Stimulated activated memory B cell treated with anti-CD40 and anti-IgM and Interleukin-4, amounts not matched to agents 10 μg/mL and 1 μg/mL and 100 μg/mL, for 72 hours (primary cell): Measurements from ENCODE around the gene ABHD12B.

Source experiments
- ATAC-seq: fragments of 150-1000 bp; cut with Tn5 transposase; 2 replicates; pipeline ENCODE4 v1.10.0; 2021
- H3K27ac Mint-ChIP-seq: one replicate; pipeline ENCODE4 v1.8.0; 2022; ENCODE audit warnings: mild to moderate bottlenecking, mixed read lengths
- H3K27me3 Mint-ChIP-seq: one replicate; pipeline ENCODE4 v1.8.0; 2022; ENCODE audit warnings: mixed read lengths
- H3K36me3 Mint-ChIP-seq: one replicate; pipeline ENCODE4 v1.8.0; 2022; ENCODE audit warnings: mixed read lengths
- H3K4me1 Mint-ChIP-seq: one replicate; pipeline ENCODE4 v1.8.0; 2022; ENCODE audit warnings: mixed read lengths
- H3K4me3 Mint-ChIP-seq: one replicate; pipeline ENCODE4 v1.8.0; 2022; ENCODE audit warnings: mild to moderate bottlenecking, moderate library complexity, mixed read lengths
- H3K9me3 Mint-ChIP-seq: one replicate; pipeline ENCODE4 v1.8.0; 2022; ENCODE audit warnings: mixed read lengths

ABHD12B gene

DNA sequence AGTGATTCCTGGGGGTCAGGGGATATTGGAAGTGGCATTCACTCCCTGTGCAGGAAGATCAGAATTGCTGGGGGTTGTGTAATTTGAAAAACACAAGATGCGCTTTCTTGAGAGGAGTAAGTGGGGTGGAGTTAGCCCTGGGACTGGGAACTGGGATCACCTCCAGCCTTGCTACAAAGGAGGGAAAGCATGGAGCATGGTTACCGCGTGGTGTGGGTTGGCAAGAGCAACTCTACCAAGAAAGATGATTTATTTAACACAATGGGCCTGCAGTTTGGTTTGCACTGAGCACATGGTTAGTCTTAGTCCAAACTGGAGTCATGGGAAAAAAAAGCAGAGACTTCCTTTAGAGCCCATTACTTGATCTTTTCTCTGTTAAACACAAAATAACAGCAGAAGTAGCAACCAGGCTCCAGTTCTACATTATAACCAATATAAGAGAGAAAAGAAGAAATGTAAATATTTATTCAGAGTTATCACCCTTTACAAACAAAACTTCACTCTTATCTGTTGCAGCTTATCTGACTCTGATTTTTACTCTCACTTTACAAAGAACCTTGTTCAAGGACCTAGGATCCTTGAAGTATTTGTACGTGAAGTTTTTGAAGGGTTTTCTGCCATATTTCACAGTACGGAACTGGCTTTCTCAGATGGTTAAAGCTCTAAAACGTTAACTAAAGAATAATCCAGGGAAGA, 38.8 kb upstream of the ABHD12B start:
- Mint-ChIP-seq H3K36me3 (peaks cover 19% of the 10 kb centered on the region), H3K27me3 (no peaks in the 10 kb centered on the region), H3K9me3 (no peaks in the 10 kb centered on the region), H3K4me3 (peak overlapping the region; percentile 36), H3K4me1 (peaks cover 57% of the 10 kb centered on the region), H3K27ac (peak overlapping the region; percentile 96)
- ATAC-seq: no peak

DNA sequence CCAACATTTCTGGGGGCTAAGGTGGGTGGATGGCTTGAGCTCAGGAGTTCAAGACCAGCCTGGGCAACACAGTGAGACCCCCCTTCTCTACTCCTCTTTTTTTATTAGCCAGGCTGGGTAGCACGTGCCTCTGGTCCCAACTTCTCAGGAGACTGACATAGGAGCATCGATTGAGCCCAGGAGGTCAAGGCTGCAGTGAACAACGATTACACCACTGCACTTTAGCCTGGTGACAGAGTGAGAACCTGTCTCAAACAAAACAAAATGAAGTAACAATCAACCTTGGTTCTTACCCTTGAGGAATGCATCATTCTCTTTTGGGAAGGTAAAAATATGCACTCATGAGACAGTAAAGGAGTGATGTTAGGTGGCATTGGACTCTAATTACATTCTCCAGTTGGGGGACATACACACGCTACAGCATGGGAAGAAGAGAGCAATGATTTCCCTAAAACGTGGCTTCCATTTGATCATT, 37.0 kb upstream of the ABHD12B start:
- Mint-ChIP-seq H3K9me3 (no peaks in the 10 kb centered on the region), H3K4me3 (no peak overlapping the region), H3K4me1 (peaks cover 56% of the 10 kb centered on the region), H3K36me3 (peaks cover 3% of the 10 kb centered on the region), H3K27me3 (no peaks in the 10 kb centered on the region), H3K27ac (peak overlapping the region; percentile 48)
- ATAC-seq: no peak

DNA sequence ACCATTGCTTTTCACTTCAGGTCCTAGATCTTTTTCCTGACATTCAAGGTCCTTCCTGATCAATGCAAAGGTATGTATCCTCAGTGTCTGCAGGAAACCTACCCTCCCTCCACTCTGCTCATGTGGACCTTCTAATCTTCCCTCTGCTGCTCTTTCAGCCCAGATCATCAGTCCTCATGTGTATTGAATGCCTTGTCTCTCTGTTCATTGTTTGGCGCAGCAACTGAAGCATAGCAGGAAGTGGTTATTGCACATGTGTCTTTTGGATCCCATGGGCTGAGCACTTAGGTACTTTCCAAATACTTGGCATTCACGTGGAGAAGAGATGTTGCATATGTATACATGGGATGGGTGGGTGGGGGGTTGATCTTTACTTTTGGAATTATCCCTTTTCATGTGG, 36.6 kb upstream of the ABHD12B start:
- Mint-ChIP-seq H3K36me3 (no peaks in the 10 kb centered on the region), H3K27ac (peak overlapping the region; percentile 48), H3K27me3 (no peaks in the 10 kb centered on the region), H3K4me3 (no peak overlapping the region), H3K9me3 (no peaks in the 10 kb centered on the region), H3K4me1 (peaks cover 53% of the 10 kb centered on the region)
- no peak for ATAC-seq

DNA sequence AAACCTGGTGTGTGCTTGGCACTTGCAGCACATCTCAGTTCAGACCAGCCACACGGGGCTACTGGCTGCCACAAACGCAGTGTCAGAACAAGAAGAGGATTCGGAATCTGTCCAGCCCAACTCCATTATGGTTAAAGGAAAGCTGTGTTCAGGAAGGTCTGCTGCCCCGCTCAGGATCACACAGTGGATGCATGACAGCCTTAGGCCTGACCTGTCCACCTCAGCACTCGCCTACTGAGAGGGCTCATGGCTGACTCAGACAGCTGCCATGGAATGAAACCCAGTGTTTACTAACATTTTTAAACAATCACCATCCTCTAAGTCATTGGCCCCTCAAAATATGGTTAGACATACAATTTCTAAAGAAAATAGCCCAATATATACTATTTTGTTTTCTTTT, 35.3 kb upstream of the ABHD12B start:
- Mint-ChIP-seq H3K9me3 (no peaks in the 10 kb centered on the region), H3K36me3 (no peaks in the 10 kb centered on the region), H3K27me3 (no peaks in the 10 kb centered on the region), H3K4me1 (peaks cover 51% of the 10 kb centered on the region), H3K27ac (no peak overlapping the region), H3K4me3 (no peak overlapping the region)
- ATAC-seq: no peak

DNA sequence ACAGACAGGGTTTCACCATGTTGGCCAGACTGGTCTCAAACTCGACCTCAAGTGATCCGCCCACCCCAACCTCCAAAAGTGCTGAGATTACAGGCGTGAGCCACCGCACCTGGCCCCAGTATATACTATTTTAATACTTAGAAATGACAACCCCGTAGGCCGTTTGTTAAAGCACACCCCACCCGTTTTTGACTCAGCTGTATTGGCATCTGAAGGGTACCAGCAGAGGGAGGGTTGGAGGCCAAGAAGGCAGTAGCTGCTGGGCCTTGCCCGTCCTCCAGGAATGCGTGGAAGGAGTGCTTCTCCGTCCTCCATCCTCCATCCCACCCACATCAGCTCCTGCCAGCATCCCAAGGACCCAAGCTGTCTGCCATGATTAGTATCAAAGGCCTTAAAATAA, 34.6 kb upstream of the ABHD12B start:
- Mint-ChIP-seq H3K27ac (peak overlapping the region; percentile 34), H3K4me1 (peaks cover 43% of the 10 kb centered on the region), H3K9me3 (no peaks in the 10 kb centered on the region), H3K27me3 (no peaks in the 10 kb centered on the region), H3K4me3 (no peak overlapping the region), H3K36me3 (no peaks in the 10 kb centered on the region)
- ATAC-seq: no peak

DNA sequence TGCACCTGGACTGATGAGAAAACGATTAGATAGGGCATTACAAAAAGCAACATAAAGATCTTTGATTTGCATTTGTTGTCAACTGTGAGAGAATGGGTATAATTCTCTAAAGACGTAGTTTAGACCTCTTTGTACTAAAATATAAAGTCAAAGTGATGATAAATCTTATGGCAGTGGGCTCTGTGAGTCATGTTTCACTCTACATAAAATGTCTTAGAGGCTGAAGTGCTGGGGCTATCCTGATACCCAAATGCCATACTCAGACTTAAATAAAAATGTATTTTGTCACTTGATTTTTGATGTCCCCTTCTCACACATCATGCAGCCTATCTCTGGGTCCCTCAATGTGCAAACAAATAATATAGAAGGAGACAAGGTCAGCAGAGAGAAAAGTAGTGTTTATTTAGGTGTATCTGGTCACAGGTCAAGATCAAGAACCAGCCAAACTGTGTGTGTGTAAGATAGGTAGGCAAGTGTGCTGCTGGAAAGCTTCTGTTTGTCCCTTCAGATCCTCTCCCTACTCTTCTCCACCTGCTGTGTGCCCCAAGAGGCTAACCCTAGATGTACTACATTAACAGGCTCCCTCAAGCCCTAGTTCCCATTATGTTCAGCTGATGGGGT, 33.9 kb upstream of the ABHD12B start:
- no peak for ATAC-seq
- no peaks in the 10 kb centered on the region for H3K9me3 Mint-ChIP-seq
- H3K36me3 Mint-ChIP-seq: no peaks in the 10 kb centered on the region
- H3K4me3 Mint-ChIP-seq: no peak overlapping the region
- no peaks in the 10 kb centered on the region for H3K27me3 Mint-ChIP-seq
- H3K27ac Mint-ChIP-seq: peak overlapping the region; percentile 69
- peaks cover 36% of the 10 kb centered on the region for H3K4me1 Mint-ChIP-seq

DNA sequence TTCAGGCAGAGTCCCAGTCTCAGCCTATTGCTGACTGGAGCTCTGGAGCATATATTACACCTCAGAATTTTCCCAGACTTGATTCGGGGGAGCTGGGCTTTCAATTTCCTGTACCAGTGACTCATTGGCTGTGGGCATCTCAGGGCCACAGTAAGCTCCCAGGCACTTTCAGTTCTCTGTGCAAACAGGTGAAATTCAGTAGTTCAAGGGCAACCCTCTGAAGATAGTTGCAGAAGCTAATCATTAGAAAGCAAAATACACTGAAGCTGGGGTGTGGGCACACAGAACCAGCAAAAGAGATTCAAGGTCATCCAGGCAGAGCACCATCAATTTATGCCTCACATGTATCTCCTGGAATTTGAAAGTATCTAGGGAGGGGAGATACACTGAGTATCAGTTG, 32.8 kb upstream of the ABHD12B start:
- H3K9me3 Mint-ChIP-seq: no peaks in the 10 kb centered on the region
- peak overlapping the region; percentile 69 for H3K27ac Mint-ChIP-seq
- H3K36me3 Mint-ChIP-seq: no peaks in the 10 kb centered on the region
- peak; percentile 71 for ATAC-seq
- H3K4me1 Mint-ChIP-seq: peaks cover 33% of the 10 kb centered on the region
- no peak overlapping the region for H3K4me3 Mint-ChIP-seq
- H3K27me3 Mint-ChIP-seq: no peaks in the 10 kb centered on the region

DNA sequence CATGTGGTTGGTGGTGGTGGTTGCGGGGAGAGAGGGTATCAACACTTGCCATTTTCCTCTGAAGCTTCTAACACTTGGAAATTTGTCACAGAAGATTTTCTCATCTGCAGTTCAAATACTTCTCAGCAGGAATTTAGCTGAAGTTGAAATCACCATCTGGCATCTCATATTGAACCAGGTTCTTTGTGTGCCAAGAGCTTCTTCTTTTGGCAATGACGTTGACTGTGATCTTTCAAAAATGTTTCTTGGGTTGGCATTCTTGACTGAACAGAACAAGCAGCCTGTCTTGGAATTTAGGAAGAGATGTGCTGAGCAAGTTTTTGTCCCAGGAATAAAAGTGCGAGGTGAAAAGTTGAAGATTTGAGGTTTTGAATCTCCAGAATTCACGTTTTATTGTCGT, 32.2 kb upstream of the ABHD12B start:
- no peak for ATAC-seq
- Mint-ChIP-seq H3K27ac (no peak overlapping the region), H3K9me3 (no peaks in the 10 kb centered on the region), H3K27me3 (no peaks in the 10 kb centered on the region), H3K36me3 (no peaks in the 10 kb centered on the region), H3K4me3 (no peak overlapping the region), H3K4me1 (peaks cover 27% of the 10 kb centered on the region)

DNA sequence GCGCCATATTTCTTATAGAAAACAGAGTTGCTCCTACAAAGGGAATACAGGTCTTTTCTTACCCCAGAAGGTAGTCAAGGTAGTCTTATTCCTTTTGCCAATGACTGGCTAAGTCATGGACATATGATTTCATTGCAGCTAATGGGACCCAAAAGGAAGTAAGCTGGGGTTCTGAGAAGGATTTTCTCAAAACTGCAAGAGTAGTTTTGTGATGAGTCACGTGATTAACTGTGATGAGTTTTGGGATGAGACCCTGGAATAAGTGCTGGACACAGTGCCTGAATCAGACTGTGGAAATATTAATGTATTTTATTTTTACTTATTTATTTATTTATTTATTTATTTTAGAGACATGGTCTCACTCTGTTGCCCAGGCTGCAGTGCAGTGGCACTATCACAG, 27.5 kb upstream of the ABHD12B start:
- Mint-ChIP-seq H3K4me1 (peaks cover under 1% of the 10 kb centered on the region), H3K4me3 (no peak overlapping the region), H3K27me3 (no peaks in the 10 kb centered on the region), H3K36me3 (no peaks in the 10 kb centered on the region), H3K9me3 (no peaks in the 10 kb centered on the region), H3K27ac (no peak overlapping the region)
- no peak for ATAC-seq

DNA sequence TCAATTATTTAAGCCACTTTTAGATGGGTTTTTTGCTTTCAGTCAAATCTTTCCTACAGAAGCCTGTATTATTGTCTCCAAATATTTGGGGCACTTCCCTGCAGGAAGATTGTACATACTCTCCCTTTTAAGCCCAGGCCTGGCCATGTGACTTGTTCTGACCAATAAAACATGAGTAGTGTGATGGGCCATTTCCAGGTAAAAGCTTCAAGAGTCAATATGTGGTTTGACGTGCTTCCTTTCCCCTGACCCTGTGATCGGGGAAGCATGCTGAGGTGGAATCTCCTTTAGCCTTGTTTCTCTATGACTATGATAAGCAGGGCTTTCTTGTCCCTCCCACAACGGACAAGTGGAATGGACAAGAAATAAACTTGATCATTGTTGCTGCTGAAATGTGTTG, 26.7 kb upstream of the ABHD12B start:
- H3K27ac Mint-ChIP-seq: no peak overlapping the region
- H3K27me3 Mint-ChIP-seq: no peaks in the 10 kb centered on the region
- H3K9me3 Mint-ChIP-seq: no peaks in the 10 kb centered on the region
- no peak for ATAC-seq
- H3K4me3 Mint-ChIP-seq: no peak overlapping the region
- no peaks in the 10 kb centered on the region for H3K4me1 Mint-ChIP-seq
- H3K36me3 Mint-ChIP-seq: no peaks in the 10 kb centered on the region

DNA sequence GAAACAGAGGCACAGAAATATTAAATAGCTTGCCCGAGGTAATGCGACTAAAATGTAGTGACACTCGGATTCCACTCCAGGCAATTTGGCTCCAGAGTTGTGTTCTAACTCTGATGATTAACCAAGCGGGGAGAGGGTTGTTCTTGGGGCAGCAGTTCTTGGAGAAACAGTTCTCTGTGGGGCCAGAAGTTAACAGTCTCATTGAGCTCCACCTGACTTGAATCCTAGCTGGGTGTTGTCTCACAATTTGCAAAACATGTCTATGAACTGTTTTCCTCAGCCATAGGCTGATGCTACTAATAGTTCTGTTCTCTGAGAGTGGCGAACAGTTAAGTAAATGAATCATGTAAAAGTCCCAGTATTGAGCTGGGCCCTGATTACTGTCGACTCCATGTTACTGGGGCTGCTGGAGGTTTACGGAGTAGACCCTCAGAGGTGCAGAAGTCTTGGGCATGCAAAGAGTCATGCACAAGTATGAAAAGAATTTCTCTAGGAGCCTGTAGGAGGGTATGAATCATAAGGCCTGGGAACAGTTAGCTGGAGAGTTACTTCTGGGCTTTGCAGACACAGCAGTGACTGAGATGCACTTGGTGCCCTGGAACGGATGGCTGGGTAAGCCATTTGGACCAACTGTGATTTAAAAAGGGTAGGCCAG, 25.5 kb upstream of the ABHD12B start:
- Mint-ChIP-seq H3K27me3 (no peaks in the 10 kb centered on the region), H3K4me3 (no peak overlapping the region), H3K4me1 (no peaks in the 10 kb centered on the region), H3K27ac (no peak overlapping the region), H3K9me3 (no peaks in the 10 kb centered on the region), H3K36me3 (no peaks in the 10 kb centered on the region)
- no peak for ATAC-seq

DNA sequence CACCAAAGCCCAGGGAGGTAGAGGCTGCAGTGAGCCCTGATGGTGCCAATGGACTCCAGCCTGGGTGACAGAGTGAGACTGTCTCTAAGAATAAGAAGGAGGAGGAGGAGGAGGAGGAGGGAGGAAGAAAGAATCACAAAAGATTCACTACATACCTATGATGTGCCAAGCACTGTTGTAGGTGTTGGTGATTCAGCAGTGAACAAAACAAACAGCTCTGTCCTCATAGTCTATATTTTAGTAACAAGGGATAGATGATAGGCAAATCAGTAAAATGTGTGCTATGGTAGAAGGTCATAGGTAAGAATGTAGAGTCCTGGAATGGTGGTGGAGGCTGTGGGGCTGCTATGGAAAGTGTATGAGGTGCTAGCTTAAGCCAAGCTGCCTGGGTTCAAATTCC, 18.0 kb upstream of the ABHD12B start:
- Mint-ChIP-seq H3K27ac (no peak overlapping the region), H3K9me3 (no peaks in the 10 kb centered on the region), H3K36me3 (no peaks in the 10 kb centered on the region), H3K27me3 (no peaks in the 10 kb centered on the region), H3K4me1 (peaks cover 5% of the 10 kb centered on the region), H3K4me3 (no peak overlapping the region)
- ATAC-seq: no peak

DNA sequence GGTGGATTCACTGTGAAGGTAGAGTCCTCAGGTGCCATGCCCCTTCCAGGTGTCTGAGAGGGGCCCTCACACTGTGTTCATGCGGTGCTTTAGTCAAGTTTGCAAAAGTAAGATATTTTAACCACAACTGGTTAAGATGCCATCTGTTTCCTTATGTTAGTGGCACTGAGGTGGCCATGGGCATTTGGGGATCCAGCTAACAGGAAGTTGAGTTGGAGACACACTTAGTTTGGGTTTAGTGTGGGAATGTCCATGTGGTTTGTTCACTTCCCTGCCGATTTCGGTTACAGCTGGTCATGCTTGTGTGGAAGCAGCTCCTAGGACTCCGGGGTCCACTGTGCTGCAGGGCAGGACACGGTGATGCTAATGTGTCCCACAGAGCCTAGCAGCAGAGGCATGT, 17.3 kb upstream of the ABHD12B start:
- no peak overlapping the region for H3K4me3 Mint-ChIP-seq
- H3K4me1 Mint-ChIP-seq: peaks cover 10% of the 10 kb centered on the region
- no peak for ATAC-seq
- no peaks in the 10 kb centered on the region for H3K9me3 Mint-ChIP-seq
- no peak overlapping the region for H3K27ac Mint-ChIP-seq
- no peaks in the 10 kb centered on the region for H3K36me3 Mint-ChIP-seq
- H3K27me3 Mint-ChIP-seq: no peaks in the 10 kb centered on the region

DNA sequence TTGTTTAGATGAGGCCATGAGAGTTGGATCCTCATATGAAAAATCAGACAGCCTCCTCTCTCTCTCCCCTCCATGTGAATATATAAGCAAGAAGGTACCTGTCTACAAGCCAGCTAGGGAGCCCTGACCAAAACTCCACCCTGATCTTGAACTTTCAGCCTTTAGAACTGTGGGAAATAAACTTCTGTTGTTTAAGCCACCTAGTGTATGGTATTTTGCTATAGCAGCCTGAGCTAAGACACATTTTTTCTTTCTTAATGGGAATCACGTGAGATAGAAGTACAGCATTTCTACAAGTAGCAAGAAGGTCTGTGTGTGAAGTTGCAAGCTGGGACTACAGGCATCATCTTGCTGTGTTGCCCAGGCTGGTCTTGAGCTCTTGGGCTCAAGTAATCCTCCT, 16.3 kb upstream of the ABHD12B start:
- Mint-ChIP-seq H3K9me3 (no peaks in the 10 kb centered on the region), H3K4me3 (no peak overlapping the region), H3K36me3 (no peaks in the 10 kb centered on the region), H3K4me1 (peaks cover 16% of the 10 kb centered on the region), H3K27me3 (no peaks in the 10 kb centered on the region), H3K27ac (no peak overlapping the region)
- ATAC-seq: no peak

DNA sequence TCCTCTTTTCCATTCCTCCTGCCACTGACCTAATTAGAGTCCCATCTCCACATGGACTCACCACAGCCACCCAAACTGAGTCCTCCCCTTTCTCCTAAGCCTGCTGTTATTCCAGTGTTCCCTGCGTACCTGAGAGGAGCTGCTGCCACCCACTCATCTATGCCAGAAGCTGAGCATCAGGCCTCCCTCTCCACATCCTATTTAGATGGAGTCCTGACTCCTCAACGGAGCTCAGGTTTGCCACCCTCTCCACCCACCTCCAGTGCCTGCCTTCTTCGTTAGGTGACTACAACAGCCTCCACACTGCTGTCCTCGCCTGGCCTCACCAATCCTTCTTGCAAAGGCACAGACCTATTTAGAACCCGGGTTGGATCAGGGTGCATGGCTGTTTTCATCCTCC, 15.2 kb upstream of the ABHD12B start:
- no peak for ATAC-seq
- no peak overlapping the region for H3K27ac Mint-ChIP-seq
- H3K36me3 Mint-ChIP-seq: no peaks in the 10 kb centered on the region
- no peaks in the 10 kb centered on the region for H3K27me3 Mint-ChIP-seq
- peaks cover 16% of the 10 kb centered on the region for H3K4me1 Mint-ChIP-seq
- H3K9me3 Mint-ChIP-seq: no peaks in the 10 kb centered on the region
- no peak overlapping the region for H3K4me3 Mint-ChIP-seq

DNA sequence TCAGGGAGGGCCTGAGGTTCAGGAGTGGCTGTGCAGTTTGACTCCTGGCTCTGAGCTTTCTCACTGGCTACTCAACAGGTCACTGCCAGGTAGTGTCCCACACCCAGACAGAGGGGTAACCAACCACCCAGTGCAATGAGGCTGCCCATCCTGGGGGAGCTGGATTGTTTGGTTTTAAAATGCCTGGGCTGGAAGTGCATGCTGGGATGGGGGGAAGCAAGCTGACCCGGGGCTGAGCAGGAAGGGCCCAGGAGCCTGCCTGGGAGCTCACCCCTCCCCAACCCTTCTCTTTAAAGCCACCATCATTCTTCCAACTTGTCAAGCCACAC, 12.6 kb upstream of the ABHD12B start:
- H3K9me3 Mint-ChIP-seq: no peaks in the 10 kb centered on the region
- H3K36me3 Mint-ChIP-seq: no peaks in the 10 kb centered on the region
- H3K4me1 Mint-ChIP-seq: peaks cover 16% of the 10 kb centered on the region
- H3K27ac Mint-ChIP-seq: peak overlapping the region; percentile 80
- no peak for ATAC-seq
- peak overlapping the region; percentile 84 for H3K4me3 Mint-ChIP-seq
- H3K27me3 Mint-ChIP-seq: no peaks in the 10 kb centered on the region
